Sigmoid colon (tissue), 4 donors: ENCODE data around the gene PXDN.

ENCODE experiments used
- EP300 ChIP-seq, 4 donors: sonication (generic); formaldehyde crosslinking; IDR thresholded peaks; one replicate each; pipeline ENCODE4 v1.6.1; 2017; ENCODE audit warnings: antibody characterized with exemption in 4 of 4
- POLR2A ChIP-seq, 2 donors: fragments of 450-650 bp; IDR thresholded peaks; one replicate each; pipeline ENCODE4 v1.6.1; 2016; ENCODE audit warnings: antibody characterized with exemption in 2 of 2, mild to moderate bottlenecking in 2 of 2, moderate library complexity in 2 of 2

DNA sequence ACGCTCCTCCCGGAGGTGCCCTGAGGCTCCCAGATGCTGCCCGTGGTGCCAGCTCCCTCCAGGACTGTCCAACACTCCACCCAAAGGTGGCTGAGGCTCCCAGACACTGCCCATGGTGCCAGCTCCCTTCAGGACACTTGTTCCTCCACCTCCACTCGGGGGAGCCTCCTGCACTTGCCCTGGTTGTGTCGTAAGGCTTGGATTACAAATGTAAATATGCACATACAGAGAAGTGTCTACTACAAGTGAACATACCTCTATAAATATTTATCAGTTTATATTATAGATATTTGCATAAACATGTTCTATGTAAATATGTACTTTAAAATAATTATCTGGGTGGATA, 143.3 kb downstream of the PXDN start:
- no peak for TF ChIP-seq EP300 (IDR thresholded peaks at IDR 0.05)
- TF ChIP-seq POLR2A (IDR thresholded peaks at IDR 0.05): no peak
